Measurements from ENCODE around the gene SELENOK. TPM values are rescaled to one million over a fixed set of nuclear protein-coding genes. Genes with fewer than 3 reads are reported as not detected.

The SELENOK gene
- 18.3 to 34.0 TPM (median 22.3 TPM) in 5 replicates for total RNA-seq (2022; extraction: Qiagen RNA extraction)

GRCh38 chr3:53891497-53892285 lies at the start of gene SELENOK:
Gene SELENOK (minus strand): TSS chr3:53891859.

GRCh38 chr3:53881691-53882593 lies 9.7 kb downstream of the SELENOK start, which contains the start of gene ACTR8:
Gene ACTR8 (minus strand): TSS chr3:53882152. CDS start chr3:53882101, 51 bp downstream.

GRCh38 chr3:53846134-53846850 lies 45.4 kb downstream of the SELENOK start, which contains the start of the genes CHDH and IL17RB:
Gene CHDH (minus strand): TSS chr3:53846419. CDS start chr3:53824008, 22,411 bp downstream.
Gene IL17RB (plus strand): TSS chr3:53846568. CDS start chr3:53846589, 21 bp downstream.

Other genes starting within 250 kb of the SELENOK start
- gene CHDH, start 45.4 kb downstream of the SELENOK start, total RNA-seq (2022; extraction: Qiagen RNA extraction), result 1.9 to 2.6 TPM (median 2.5 TPM) in 5 replicates
- 0.77 to 1.1 TPM (median 0.85 TPM) in 5 replicates for gene IL17RB, start 45.3 kb downstream of the SELENOK start, total RNA-seq (2022; extraction: Qiagen RNA extraction)
- gene ACTR8, start 9.7 kb downstream of the SELENOK start, total RNA-seq (2022; extraction: Qiagen RNA extraction), result 15.5 to 17.5 TPM (median 16.7 TPM) in 5 replicates
- gene CACNA2D3, start 230.7 kb upstream of the SELENOK start, total RNA-seq (2022; extraction: Qiagen RNA extraction), result 0.02 to 0.09 TPM (median 0.07 TPM) in 4 of 5 replicates, not detected in the other

Data from A549 treated with CORT108297 at 1 μM for 4 hours (cell line).